HepG2 (cell line): ENCODE measurements around the gene PITHD1. TPM values are rescaled to one million over a fixed set of nuclear protein-coding genes. Genes with fewer than 3 reads are reported as not detected.

Experiments used
- CBX1 ChIP-seq: IDR thresholded peaks from one replicate; pipeline ENCODE4 v1.6.1; 2016; ENCODE audit warnings: antibody characterized with exemption, low read depth
- IKZF1 ChIP-seq: fragments of 450-650 bp; IDR thresholded peaks from 2 replicates; pipeline ENCODE4 v1.7.1; 2016
- KLF6 ChIP-seq: IDR thresholded peaks from 2 replicates; pipeline ENCODE4 v1.8.0; 2016; ENCODE audit warnings: missing biosample characterization, missing genetic modification reagents
- MBD4 ChIP-seq: IDR thresholded peaks from 2 replicates; pipeline ENCODE4 v1.6.1; 2012; ENCODE audit warnings: low read length, inconsistent platforms, borderline replicate concordance
- MIER3 ChIP-seq: IDR thresholded peaks from 2 replicates; pipeline ENCODE4 v1.6.1; 2016; ENCODE audit warnings: missing compliant biosample characterization, borderline replicate concordance
- NR2F2 ChIP-seq: IDR thresholded peaks from 2 replicates; pipeline ENCODE4 v1.6.1; 2012; ENCODE audit warnings: low read depth, inconsistent platforms, borderline replicate concordance
- PBX3 ChIP-seq: sonication (generic); formaldehyde crosslinking; IDR thresholded peaks from 2 replicates; pipeline ENCODE4 v1.8.1; 2023; ENCODE audit warnings: missing genetic modification reagents, inconsistent platforms, borderline replicate concordance
- PCBP2 ChIP-seq: fragments of 200-400 bp; formaldehyde crosslinking; optimal IDR thresholded peaks from 2 replicates; pipeline ENCODE3; 2018; ENCODE audit warnings: low read length, low read depth; ENCODE audit not compliant: poor library complexity, severe bottlenecking
- SCMH1 ChIP-seq: sonication (generic); formaldehyde crosslinking; IDR thresholded peaks from 2 replicates; pipeline ENCODE4 v1.9.0; 2021; ENCODE audit warnings: missing genetic modification reagents, mild to moderate bottlenecking, borderline replicate concordance
- SKI ChIP-seq: fragments of 450-650 bp; IDR thresholded peaks from one replicate; pipeline ENCODE4 v1.6.1; 2018; ENCODE audit warnings: mild to moderate bottlenecking; ENCODE audit not compliant: partially characterized antibody
- SRSF9 ChIP-seq: fragments of 200-400 bp; formaldehyde crosslinking; IDR thresholded peaks from 2 replicates; pipeline ENCODE4 v1.6.1; 2018; ENCODE audit warnings: borderline replicate concordance, mild to moderate bottlenecking, low read depth, low read length; ENCODE audit not compliant: insufficient read depth, poor library complexity, severe bottlenecking
- SUZ12 ChIP-seq: fragments of 150-350 bp; IDR thresholded peaks from 2 replicates; pipeline ENCODE4 v1.6.1; 2014; ENCODE audit warnings: low read depth, low read length
- TEF ChIP-seq: sonication (generic); formaldehyde crosslinking; IDR thresholded peaks from 2 replicates; pipeline ENCODE4 v1.5.0; 2020; ENCODE audit warnings: missing genetic modification reagents
- ZBTB46 ChIP-seq: sonication (generic); formaldehyde crosslinking; IDR thresholded peaks from 2 replicates; pipeline ENCODE4 v1.4.0; 2020; ENCODE audit warnings: mild to moderate bottlenecking, missing genetic modification reagents, borderline replicate concordance
- ZFX ChIP-seq: sonication (generic); formaldehyde crosslinking; IDR thresholded peaks from 2 replicates; pipeline ENCODE4 v1.4.0; 2020; ENCODE audit warnings: mild to moderate bottlenecking, low read depth, missing genetic modification reagents, moderate library complexity
- ZKSCAN5 ChIP-seq: sonication (generic); formaldehyde crosslinking; IDR thresholded peaks from 2 replicates; pipeline ENCODE4 v1.5.1; 2020; ENCODE audit warnings: mild to moderate bottlenecking, missing genetic modification reagents
- ZNF264 ChIP-seq: sonication (generic); formaldehyde crosslinking; IDR thresholded peaks from 2 replicates; pipeline ENCODE4 v1.4.0; 2020; ENCODE audit warnings: missing genetic modification reagents
- ZNF615 ChIP-seq: sonication (generic); formaldehyde crosslinking; IDR thresholded peaks from 2 replicates; pipeline ENCODE4 v1.5.0; 2020; ENCODE audit warnings: mild to moderate bottlenecking, missing genetic modification reagents, borderline replicate concordance
- ZNF687 ChIP-seq: sonication (generic); formaldehyde crosslinking; IDR thresholded peaks from 2 replicates; pipeline ENCODE4 v1.5.1; 2020; ENCODE audit warnings: mild to moderate bottlenecking, missing genetic modification reagents, moderate library complexity
- ZNF772 ChIP-seq: sonication (generic); formaldehyde crosslinking; IDR thresholded peaks from 2 replicates; pipeline ENCODE4 v1.5.0; 2020; ENCODE audit warnings: mild to moderate bottlenecking, missing genetic modification reagents
- ZNF841 ChIP-seq: sonication (generic); formaldehyde crosslinking; IDR thresholded peaks from 2 replicates; pipeline ENCODE4 v1.8.1; 2023; ENCODE audit warnings: missing genetic modification reagents, borderline replicate concordance
- ZSCAN30 ChIP-seq: sonication (generic); formaldehyde crosslinking; IDR thresholded peaks from 2 replicates; pipeline ENCODE4 v1.5.0; 2020; ENCODE audit warnings: mild to moderate bottlenecking, missing genetic modification reagents
- polyA plus RNA-seq, 8 experiments: library from polyadenylated mRNA; depleted of rRNA in 3 of 8; stranded (reverse) in 7 of 8; unstranded in 1 of 8; fragments of >200 nt; fragmentation: Illumina TruSeq in 4 of 8; extraction: Trizol in 4 of 8; gene quantifications; 2 replicates each; pipeline versions ENCODE4 v1.2.1 to v1.2.3, GENCODE V29; 2011 to 2016; ENCODE audit warnings: low read depth in 4 of 8, missing spikeins in 1 of 8, mixed read lengths in 1 of 8; ENCODE audit not compliant: insufficient read depth in 1 of 8
- total RNA-seq, 5 experiments: library from RNA; depleted of rRNA; stranded (reverse); fragments of >200 nt; fragmentation: Illumina TruSeq; extraction: Trizol; gene quantifications; 2 replicates each; pipeline ENCODE4 v1.2.3, GENCODE V29; 2016; ENCODE audit warnings: low read depth in 1 of 5

The PITHD1 gene
- total and polyA plus RNA-seq, 2 of the 13 experiments (the other 11 are each of a cell fraction or from before 2014, with no cell fraction given) = 28.0 to 37.3 TPM

- TF ChIP-seq ZNF841 (CRISPR knock-in tag) = no peak
- peak; percentile 84 for TF ChIP-seq ZNF687 (CRISPR knock-in tag)
- TF ChIP-seq MIER3 (CRISPR knock-in tag) = peak; percentile 55; the same call in 1 of the 2 replicates
- TF ChIP-seq KLF6 = peak; percentile 78; the same call in 1 of the 2 replicates
- no peak for TF ChIP-seq IKZF1
- no peak; the same call in 1 of the 2 replicates for TF ChIP-seq ZNF264 (CRISPR knock-in tag)
- no peak for TF ChIP-seq CBX1
- no peak for TF ChIP-seq SUZ12
- TF ChIP-seq SCMH1 (CRISPR knock-in tag) = no peak
- no peak for TF ChIP-seq SRSF9
- peak; percentile 41; the same call in 1 of the 2 replicates for TF ChIP-seq ZNF772 (CRISPR knock-in tag)
- no peak for TF ChIP-seq PCBP2
- TF ChIP-seq TEF (CRISPR knock-in tag) = no peak; the same call in 1 of the 2 replicates
- TF ChIP-seq ZNF615 (CRISPR knock-in tag) = no peak
- no peak for TF ChIP-seq MBD4
- TF ChIP-seq PBX3 (CRISPR knock-in tag) = no peak
- TF ChIP-seq ZFX (CRISPR knock-in tag) = peak; percentile 98
- no peak for TF ChIP-seq SKI
- TF ChIP-seq ZKSCAN5 = no peak
- 0 out of 2 replicates have a peak, but pooled peaks have one; percentile 21 for TF ChIP-seq NR2F2
- peak; percentile 20; the same call in 1 of the 2 replicates for TF ChIP-seq ZSCAN30 (CRISPR knock-in tag)
- TF ChIP-seq ZBTB46 (CRISPR knock-in tag) = no peak
Measured at GRCh38 chr1:23777979-23778814, at the start of gene PITHD1 (continued).
